NCI-H510A treated with DMSO at 0.1 percent for 48 hours (cell line): ENCODE results near the gene PSMD6.

Experiments
- DNase-seq: peaks from one replicate; lab custom pipeline; 2025; lab: John Stamatoyannopoulos, UW

The PSMD6 gene

DNA sequence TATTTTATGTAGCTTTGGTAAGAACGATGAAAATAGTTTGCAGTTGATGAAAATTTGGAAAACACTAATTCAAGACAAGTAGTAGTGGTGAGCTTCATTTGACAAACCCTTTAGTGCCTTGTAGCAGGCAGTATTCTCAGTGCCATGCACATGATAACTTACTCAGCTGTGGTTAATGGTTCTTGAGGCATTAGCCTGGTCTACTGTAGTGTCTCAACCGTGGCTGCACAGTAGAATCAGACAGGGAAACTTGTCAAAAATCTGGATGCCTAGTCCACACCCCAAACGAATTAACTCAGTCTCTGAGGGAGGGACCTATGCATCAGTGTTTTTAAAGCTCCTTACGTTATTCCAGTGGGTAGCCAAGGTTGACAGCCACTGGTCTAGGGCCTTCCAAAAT is 45.4 kb downstream of the PSMD6 start:
- DNase-seq, result no peak

DNA sequence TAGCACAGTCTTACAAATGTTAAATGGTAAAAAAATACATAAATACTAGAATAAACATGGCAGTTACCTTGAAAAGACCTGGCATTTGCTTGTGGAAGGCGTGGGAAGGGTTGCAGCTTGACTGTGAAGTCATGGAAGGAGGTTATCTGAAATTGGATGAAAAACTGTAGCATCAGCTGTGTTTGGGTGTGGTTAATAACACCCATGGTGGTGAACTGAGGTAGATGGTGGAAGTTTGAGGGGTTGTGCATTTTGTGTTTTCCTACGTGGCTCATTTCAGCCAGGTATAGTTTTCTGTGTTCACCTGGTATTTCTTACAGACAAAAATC is 46.5 kb downstream of the PSMD6 start:
- no peak for DNase-seq

DNA sequence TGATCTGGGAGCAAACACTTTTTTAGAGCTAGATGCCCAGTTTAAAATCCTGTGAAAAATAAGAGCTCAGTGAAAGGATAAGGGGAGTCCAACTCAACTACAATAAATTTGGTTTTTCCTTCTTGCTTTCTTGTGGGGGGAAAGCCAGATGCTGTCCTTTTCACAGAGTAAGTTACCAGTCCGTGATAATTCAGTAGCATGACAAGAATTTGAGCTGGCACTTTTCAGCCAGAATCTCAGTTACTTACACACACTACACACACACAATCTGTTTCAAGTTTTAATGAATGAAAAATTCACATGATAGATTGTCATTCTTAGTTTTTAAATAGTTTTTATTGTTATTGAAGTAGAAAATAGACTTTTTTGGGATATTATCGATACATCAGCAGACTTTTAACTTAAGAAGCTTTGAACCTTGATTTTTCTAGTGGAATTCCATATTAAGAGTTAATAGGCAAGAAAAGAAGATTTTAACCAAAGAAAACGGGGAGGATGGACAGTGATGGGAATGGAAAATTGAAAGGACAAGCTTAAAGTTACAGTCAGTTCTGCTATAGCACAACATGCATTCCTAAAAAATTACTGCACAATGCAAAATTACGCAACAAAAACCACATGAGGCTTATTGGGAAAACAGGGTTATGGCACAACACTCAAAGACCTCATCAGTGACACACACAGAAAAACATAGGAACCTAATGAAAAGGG is 47.0 kb downstream of the PSMD6 start:
- DNase-seq, result no peak

DNA sequence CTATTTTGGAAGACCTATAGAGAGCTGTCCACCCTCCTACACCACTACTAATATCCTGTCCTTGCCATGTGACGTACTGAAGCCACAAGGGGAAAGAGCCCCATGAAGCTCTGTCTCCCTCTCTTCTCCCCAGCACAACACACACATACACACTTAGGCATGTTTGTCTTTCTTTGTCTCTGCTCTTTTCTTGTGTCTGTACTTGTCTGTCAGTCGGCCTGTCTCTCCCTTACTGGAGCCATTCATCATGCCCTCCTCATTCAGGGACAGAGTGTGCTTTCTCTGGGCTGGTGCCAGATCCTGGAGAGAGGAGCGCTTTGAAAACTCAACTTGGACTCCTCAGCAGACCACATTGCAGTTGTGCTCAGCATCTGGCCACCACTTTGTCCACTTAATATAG is 47.6 kb downstream of the PSMD6 start:
- no peak for DNase-seq

DNA sequence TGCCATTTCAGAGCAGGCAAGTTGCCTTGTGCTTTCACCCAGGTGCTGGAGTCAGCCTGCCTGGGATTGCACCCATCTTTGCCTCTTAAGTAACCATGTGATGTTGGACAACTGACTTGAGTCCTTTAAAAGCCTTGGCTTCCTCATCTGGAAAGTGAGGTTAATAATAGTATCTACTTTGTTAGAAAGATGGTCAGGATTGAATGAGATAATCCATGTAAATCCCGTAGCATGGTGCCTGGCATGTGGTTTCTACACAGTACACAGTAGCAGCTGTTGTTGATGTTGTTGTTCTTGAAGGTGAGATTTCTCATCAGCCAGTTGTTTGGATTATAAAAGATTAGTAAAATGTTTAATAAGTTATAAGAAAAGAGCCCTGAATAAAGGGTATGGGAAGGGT is 48.8 kb downstream of the PSMD6 start:
- DNase-seq, result no peak

DNA sequence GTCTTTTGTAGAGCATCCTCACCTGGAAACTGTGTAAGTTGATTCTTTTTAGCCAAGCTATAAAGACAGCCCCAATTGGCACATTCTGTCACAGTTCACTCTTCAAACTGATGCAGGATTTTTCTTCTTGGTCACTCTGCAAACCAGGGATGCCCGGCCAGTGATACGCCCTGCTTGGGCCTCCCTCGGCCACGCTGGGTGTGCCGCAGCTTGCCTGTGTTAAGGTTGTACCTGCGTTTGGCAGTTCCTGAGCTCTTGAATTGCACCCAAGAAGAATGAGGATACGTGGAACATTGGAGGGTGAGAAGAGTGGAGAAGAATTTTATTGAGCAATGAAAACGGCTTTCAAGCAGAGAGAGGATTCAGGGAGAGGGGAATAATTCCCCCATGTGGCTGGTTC is 49.9 kb downstream of the PSMD6 start:
- DNase-seq, result no peak

DNA sequence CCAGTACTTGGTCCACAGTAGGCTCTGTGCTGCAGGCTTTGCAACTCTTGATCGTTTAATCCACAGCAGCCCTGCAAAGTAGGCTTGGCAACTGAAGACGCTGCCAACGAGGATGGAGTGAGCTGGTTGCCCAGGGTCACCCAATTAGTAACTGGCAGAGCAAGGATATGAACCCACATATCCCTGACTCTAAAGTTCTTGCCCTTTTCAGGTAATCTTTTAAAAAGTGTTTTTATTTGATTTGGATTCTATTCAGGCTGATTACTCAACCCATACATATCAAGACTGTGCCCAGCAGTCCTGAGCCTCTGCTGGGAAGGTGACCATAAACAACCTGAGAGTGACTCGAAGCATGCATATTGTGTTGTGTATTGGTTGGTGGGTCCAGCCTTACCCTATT is 50.3 kb downstream of the PSMD6 start:
- no peak for DNase-seq

DNA sequence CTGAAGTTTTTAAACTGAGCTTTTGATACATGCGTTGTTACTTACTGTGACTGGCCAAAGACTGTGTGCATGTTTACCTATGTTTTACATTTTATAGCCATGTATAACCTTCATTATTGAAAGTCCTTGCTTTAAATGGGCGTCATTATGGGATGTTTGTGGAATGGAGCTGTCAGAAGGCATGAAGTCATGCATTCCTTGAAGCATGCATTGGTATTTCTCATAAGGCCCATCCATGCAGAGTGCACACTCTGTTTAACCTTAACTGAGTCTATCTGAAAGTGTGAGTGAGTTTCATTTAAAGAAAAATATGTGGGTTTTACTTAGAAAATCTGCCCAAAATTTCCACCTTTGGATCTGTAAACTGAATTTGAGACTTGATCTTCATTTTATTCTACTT is 51.1 kb downstream of the PSMD6 start:
- no peak for DNase-seq

DNA sequence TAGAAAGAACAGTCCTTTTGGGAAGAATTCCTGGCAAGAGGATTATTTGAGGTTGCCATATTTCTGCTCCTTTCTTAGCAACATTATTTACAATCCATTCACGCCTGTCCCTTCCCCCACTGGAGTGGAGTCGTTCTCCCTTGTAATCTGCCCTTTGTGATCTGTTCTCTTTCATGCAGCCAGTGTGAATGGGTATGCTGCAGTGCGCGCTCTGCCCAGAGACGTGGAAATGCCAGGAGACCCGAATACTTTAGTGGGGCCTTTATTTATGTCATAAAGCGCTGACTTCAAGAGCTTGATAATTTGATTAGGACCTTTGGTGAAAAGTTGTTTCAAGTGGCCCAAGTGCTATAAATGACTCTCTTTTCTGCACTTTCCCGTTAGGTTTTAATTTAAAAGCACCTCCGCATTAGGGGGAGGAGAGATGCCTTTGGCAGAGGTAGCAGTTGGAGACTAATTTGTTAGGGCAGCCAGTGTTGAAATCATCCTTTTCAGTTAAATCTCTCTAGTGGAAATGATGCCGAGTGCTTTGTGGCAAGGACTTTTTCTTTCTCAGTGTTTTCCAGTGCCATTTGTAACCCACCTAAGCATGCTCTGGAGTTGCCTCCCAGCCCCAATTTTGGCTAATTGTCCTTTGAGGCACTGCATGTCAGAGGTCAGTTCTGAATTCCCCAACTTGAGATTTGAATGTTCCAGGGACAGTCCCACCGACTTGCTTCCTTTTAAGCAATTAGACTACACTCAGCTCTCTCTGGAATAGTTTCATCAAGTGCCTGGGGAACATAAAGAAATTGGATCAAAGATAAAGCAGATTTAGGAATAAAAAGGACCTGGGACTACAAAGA is 52.4 kb downstream of the PSMD6 start:
- DNase-seq, result no peak

DNA sequence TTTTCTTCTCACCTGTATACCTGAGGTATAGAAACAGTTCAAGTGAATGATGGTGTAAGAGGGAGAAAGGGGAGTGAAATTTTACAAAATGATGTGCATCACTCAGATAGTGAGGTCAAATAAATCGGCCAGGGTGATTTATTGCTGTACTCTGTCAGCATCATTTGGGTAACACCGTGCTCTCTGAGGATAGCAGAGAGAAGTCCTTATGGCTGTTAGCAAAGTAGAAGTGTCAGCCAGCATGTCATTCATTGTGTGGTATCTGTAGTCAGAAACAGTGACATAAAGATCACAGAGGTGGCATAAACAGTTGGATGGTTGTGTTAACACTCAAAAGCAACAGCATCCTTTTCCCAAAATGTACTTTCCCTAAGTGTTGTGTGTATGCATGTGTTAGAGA is 53.4 kb downstream of the PSMD6 start:
- no peak for DNase-seq

DNA sequence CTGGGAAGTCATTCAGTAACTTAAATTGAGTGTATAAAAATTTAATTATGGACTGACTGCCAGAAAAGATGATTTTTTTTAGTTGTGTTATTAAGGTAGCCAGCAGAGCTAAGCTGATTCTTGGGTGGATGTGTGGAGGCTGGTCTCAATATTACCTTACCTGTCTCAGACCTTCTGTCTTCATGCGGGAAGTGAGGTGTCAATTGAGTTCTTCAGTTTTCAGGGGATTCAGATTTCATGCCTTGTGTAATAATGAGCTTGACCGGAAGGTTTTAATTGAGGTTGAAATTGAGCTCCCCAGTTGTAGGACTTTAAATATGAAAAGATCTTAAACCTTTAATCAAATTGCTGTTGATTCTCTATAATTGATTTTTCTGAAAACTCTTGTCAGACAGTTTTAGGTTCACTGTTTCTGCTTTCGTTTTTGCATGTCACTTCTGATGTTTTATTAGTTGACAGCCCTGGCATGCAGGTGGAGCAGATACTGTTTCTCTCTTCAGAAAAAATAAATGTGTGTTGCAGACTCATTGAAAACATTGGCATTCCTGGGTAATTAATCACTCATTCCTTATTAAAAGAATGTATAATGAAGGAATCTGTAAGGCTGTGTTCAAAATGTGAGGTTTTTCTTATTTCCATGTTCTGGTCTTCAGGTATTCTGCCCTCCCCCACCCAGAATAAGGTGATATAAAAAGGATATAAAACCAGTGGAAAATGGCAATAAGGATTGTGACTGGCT is 54.5 kb downstream of the PSMD6 start:
- DNase-seq, result no peak

DNA sequence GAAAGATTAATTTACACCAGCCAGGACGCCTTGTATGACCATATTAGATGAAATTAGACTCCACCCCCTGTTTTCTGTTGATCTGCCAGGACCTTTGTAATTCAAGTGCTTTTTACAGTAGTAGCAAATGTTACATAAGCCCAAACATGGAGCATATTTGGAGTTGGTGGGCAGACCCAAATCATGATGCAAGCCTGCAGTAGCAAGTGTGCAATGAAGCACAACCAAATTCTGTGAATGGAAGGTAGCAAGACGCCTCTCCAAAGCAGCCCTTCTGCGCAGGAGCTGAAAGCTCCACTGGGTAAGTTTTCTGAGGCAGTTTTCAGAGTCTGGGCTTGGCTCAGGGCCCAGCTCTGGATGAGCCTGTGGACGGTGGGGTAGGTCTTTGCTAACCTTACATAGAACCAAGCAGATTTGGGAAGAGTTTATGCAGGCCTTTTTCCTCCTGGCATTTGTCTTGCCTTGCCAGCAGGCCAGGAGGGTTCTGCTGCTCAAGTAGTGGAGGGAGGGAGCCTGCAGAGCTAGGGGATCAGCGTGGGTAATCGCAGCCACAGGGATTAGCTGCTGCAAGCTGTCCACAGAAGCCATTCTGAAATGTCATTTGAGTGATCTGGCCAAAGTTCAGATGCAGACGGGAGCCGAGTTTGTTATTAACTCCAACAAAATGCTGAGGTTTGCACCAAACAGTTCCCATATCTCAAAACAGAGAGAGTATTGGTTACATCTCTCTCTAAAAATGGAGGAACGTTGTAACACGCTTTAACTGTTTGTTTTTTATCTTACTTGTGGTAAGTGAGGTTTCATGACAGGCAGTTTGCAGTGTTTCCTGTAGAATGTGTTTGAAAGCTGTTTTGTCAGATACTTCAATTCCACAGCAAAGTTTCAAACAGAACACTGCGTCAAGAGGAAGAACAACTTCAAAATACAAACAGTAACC is 55.4 kb downstream of the PSMD6 start:
- peak; percentile 44 for DNase-seq

DNA sequence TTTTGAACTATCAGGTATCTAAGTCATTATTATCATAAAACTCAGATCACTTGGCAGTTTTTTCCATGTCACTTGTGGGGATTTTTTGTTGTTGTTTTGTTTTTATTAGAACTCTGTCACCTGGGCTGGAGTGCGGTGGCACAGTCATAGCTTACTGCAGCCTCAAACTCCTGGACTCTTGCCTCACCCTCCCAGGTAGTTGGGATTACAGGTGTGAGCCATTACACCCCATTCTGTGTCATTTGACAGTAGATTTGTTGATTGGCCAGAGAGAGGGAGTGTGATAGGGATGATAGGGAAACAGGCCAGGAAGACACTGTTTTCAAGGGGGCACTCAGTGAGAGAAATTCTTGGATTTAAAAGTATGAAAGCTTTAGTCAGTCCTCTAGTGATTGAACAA is 56.4 kb downstream of the PSMD6 start:
- DNase-seq, result no peak

DNA sequence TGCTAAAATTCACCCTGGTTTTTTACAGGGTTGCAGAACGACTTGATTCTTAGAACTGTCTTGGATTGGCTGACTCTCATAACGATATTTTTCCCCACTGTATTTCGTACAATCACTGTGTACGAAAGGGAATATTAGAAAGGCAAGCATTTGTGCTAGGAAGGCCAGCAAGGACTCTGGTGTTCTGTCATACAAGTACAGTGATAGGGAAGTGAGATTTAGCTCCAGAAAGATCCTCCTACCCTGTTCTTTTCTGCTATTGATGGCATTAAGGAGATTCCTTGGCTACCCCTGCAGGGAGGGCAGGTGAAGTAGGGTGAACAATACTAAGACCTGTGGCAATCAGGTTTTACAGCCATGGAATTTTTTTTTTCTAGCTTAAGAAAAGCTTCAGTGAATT is 57.3 kb downstream of the PSMD6 start:
- DNase-seq, result no peak

DNA sequence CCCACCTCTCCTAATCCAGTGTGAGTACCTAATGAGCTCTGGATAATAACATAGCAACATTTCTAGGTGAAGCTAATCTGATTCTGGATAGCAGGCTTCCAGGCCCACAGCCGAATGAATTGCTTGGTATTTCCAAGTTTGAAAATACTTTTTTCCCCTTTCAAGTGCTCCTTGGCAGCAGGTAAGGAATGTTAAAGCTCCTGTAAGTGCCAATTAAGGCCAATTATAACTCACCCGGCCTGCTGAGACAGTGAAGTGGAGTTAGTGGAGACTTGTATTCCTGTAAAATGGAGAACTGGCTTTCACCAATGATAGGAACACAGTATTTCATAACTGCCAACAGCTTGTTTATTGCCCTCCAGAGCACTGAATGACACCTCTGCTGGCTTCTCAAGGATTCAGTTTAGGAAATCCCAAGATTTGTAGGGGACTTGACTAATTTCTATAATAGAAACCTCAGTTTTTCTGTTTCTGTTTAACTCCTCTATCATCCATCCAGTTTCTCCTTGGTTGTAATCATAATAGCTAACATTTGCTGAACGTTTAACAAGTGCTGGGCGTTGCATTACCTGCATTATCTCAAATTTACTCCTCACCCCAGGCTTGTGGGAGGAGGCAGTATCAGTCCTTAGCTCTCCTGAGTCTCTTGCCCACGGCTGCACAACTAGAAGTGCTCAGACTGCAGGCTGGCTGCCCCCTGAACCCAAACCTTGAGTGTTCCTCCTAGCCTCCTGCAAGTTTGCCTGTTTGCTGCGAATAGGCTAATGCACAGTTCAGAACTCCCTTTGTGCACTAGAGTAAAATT is 58.4 kb downstream of the PSMD6 start:
- DNase-seq, result no peak

DNA sequence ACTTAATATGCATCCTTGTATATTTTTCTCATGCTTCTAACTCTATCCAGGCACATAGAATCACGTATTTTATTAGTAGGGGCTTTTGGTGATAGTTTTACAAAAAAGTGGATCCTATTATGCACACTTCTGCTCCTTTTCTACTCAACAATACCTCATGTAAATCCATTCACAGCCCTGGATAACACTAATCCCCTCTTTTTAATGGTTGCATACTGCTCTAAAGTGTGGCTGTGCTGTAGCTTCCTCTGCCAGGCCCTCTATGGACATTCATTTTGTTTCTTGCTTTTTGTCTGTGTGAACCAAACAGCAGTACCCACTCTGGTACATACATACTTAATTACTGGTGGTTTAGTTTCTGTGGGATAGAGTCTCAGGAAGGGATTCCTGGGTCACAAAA is 59.8 kb downstream of the PSMD6 start:
- DNase-seq, result no peak

DNA sequence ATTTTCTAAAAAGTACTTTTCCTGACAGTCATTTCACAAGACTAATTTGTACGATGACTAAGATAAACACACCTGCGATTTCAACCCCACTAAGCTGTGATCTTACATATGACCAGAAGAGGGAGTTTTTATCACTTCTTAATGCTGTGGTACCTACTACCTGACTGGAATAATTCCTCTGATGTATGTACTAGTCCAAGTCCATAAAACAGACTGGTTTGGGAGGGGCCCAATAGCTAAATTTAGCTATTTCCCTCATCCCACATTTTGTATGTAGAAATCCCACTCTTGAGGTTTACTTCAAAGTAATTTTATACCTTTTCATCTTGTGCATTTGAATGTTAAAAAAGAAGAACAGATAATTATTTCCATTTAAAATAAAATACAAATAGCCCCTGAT is 61.4 kb downstream of the PSMD6 start:
- DNase-seq, result peak; percentile 52
